A673 (cell line): Measurements from ENCODE around the gene ASB1. TPM values are rescaled to one million over a fixed set of nuclear protein-coding genes. Genes with fewer than 3 reads are reported as not detected.

Experiments used
- BruUV-seq: library from RNA; stranded (reverse); fragments of 400-500 nt; replicated peaks from 2 replicates; lab custom pipeline; 2021; lab: Mats Ljungman, UMichigan
- CTCF ChIA-PET: fragments of 300-600 bp; sonication (Branson Sonifier 250); formaldehyde crosslinking; loops from one replicate; lab custom pipeline; 2022; ENCODE audit warnings: antibody characterized with exemption; lab: Charles Lee
- POLR2A ChIA-PET: fragments of 300-600 bp; sonication (Branson Sonifier 250); formaldehyde crosslinking; loops from one replicate; lab custom pipeline; 2022; ENCODE audit warnings: antibody characterized with exemption; ENCODE audit not compliant: low non-redundant PET; lab: Charles Lee
- DNase-seq: peaks from one replicate; pipeline ENCODE4 v3.0.0-alpha.2; 2015; ENCODE audit warnings: low spot score
- H3K27ac ChIP-seq: fragments of 200-600 bp; sonication (generic); 2 replicates; pipeline ENCODE4 v1.5.1; 2016; ENCODE audit warnings: mixed run types, low read depth, mild to moderate bottlenecking, mixed read lengths, antibody characterized with exemption, low read length; ENCODE audit not compliant: poor library complexity, severe bottlenecking
- H3K27me3 ChIP-seq: fragments of 200-600 bp; sonication (generic); replicated peaks from 2 replicates; pipeline ENCODE4 v1.6.1; 2017; ENCODE audit warnings: mixed run types, low read depth, mild to moderate bottlenecking, mixed read lengths, antibody characterized with exemption, low read length; ENCODE audit not compliant: insufficient read depth, poor library complexity
- H3K36me3 ChIP-seq: fragments of 200-600 bp; sonication (generic); 2 replicates; pipeline ENCODE4 v1.6.1; 2016; ENCODE audit warnings: mixed run types, mild to moderate bottlenecking, mixed read lengths, antibody characterized with exemption, low read length; ENCODE audit not compliant: insufficient read depth, poor library complexity, severe bottlenecking
- H3K4me1 ChIP-seq: fragments of 200-600 bp; sonication (generic); 2 replicates; pipeline ENCODE4 v1.6.1; 2017; ENCODE audit warnings: mixed run types, mild to moderate bottlenecking, mixed read lengths, antibody characterized with exemption, low read length; ENCODE audit not compliant: insufficient read depth, poor library complexity, severe bottlenecking
- H3K4me3 ChIP-seq: fragments of 200-600 bp; sonication (generic); 2 replicates; pipeline ENCODE4 v1.5.1; 2016; ENCODE audit warnings: low read depth, mixed run types, mild to moderate bottlenecking, mixed read lengths, low read length; ENCODE audit not compliant: poor library complexity, severe bottlenecking
- H3K9me3 ChIP-seq: fragments of 200-600 bp; sonication (generic); 2 replicates; pipeline ENCODE4 v1.6.1; 2016; ENCODE audit warnings: mixed run types, low read depth, mild to moderate bottlenecking, mixed read lengths, antibody characterized with exemption, low read length; ENCODE audit not compliant: poor library complexity, severe bottlenecking
- EZH2 ChIP-seq: fragments of 200-600 bp; sonication (generic); IDR thresholded peaks from 2 replicates; pipeline ENCODE4 v1.6.1; 2017; ENCODE audit warnings: borderline replicate concordance, low read depth, mild to moderate bottlenecking, mixed read lengths, antibody characterized with exemption, low read length; ENCODE audit not compliant: poor library complexity, severe bottlenecking
- intact Hi-C: fragments of 100-400 bp; cut with micrococcal nuclease; formaldehyde crosslinking; loops from one replicate; pipeline ENCODE4 v1.10.0; 2022; ENCODE audit not compliant: unreplicated experiment
- total RNA-seq: library from RNA; stranded (reverse); gene quantifications from 2 replicates; pipeline ENCODE4 v1.2.3, GENCODE V29; 2021
- TF ChIP-seq, protein P1 (sequence below): fragments of 300-800, 200-600 bp; sonication (generic); conservative IDR thresholded peaks from 2 replicates; pipeline ENCODE4 v1.5.1; 2017; ENCODE audit warnings: low read depth, mild to moderate bottlenecking, antibody characterized with exemption, low read length, moderate library complexity, mixed read lengths

Gene ASB1
- total RNA-seq, 1 experiment from 2014 or later: 36.9 TPM

DNA sequence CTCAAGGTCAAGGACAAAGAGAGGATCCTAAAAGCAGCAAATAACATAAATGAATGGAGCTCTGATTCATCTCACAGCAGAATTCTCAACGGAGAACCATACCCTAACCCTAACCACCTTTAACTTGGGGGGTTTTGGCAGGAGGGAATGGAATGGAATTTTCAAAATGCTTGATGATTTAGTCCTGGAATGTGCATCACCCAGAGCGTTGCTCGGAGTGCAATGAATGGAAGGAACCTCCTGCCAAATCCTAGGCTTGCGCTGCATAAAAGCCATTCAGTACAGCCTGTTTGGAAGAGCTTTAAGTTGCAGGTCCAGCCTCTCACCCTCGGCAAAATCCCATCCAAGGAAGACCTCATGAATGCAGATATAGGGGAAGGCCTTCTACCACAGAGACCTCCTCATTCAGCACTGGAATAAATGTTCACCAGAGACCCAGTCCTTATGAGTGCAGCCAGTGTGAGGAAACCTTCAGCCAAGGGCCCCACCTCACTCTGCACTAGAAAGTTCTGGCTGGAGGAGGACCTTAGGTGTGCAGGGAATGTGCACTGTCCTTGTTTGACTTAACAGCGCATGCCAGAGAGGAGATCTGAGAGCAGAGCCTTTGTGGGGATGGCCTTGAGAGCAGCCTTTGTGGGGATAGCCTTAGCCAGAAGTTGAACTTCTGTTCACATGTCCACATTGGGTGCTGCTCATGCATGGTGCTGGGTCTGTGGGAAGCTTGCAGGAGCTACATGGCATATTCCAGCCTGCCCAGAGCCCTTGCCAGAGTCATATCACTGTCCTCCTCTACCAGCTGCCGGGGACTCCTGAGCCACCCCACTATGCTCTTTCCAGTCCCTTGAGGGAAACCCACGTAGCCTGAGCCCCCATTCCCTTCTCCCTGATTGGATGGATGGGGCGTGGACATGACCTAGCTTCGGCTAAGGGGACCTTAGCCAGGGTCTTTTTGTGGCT, 30.5 kb downstream of the ASB1 start:
- Histone ChIP-seq H3K27ac (no peak overlapping the region), H3K36me3 (no peaks in the 10 kb centered on the region), H3K9me3 (no peaks in the 10 kb centered on the region), H3K27me3 (no peaks in the 10 kb centered on the region), H3K4me1 (no peaks in the 10 kb centered on the region), H3K4me3 (no peak overlapping the region)
- TF ChIP-seq, protein P1, sequence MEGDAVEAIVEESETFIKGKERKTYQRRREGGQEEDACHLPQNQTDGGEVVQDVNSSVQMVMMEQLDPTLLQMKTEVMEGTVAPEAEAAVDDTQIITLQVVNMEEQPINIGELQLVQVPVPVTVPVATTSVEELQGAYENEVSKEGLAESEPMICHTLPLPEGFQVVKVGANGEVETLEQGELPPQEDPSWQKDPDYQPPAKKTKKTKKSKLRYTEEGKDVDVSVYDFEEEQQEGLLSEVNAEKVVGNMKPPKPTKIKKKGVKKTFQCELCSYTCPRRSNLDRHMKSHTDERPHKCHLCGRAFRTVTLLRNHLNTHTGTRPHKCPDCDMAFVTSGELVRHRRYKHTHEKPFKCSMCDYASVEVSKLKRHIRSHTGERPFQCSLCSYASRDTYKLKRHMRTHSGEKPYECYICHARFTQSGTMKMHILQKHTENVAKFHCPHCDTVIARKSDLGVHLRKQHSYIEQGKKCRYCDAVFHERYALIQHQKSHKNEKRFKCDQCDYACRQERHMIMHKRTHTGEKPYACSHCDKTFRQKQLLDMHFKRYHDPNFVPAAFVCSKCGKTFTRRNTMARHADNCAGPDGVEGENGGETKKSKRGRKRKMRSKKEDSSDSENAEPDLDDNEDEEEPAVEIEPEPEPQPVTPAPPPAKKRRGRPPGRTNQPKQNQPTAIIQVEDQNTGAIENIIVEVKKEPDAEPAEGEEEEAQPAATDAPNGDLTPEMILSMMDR: no peak
- TF ChIP-seq EZH2: no peak
- no TSS peak for BruUV-seq
- ChIA-PET POLR2A (no interaction called here), CTCF (interaction anchor here (0.6 kb wide), 1 partner anchor 23 kb away, joined by 3 read pairs; no protein-coding TSS in a partner anchor)
- intact Hi-C loops: no loop called here
- no peak for DNase-seq

- H3K36me3 ChIP-seq: no peaks in the 10 kb centered on the region
- POLR2A ChIA-PET: no interaction called here
- H3K27ac ChIP-seq: no peak overlapping the region
- CTCF ChIA-PET: interaction anchor here (0.6 kb wide), 1 partner anchor 24 kb away, joined by 3 read pairs; no protein-coding TSS in a partner anchor
- H3K4me1 ChIP-seq: no peaks in the 10 kb centered on the region
- intact Hi-C loops: no loop called here
- DNase-seq: no peak
- BruUV-seq: no TSS peak
- TF ChIP-seq, protein P1: no peak
- no peak for TF ChIP-seq EZH2
- no peaks in the 10 kb centered on the region for H3K9me3 ChIP-seq
- no peak overlapping the region for H3K4me3 ChIP-seq
- H3K27me3 ChIP-seq: no peaks in the 10 kb centered on the region
Observed at GRCh38 chr2:238457927-238458324, 31.2 kb downstream of the ASB1 start.

DNA sequence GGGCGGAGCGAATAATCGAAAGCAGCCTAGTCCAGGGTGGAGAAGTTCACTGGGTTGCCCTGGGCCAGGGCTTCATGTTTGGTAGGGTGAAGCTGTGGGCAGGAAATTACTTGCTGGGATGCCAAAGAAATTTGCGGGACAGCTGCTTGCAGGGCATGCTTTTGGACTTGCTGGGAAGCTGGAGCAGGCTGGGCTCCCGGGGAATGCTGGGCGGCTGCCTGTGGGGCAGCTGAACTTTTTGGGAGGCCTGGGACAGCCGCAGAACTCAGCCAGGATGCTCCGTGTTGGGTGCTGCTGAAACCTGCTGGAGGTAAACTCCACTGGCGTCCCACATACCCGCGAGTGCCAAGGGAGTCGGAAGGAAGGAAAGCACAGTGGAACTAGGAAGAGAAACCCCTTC, 31.9 kb downstream of the ASB1 start:
- H3K4me3 ChIP-seq: no peak overlapping the region
- H3K9me3 ChIP-seq: no peaks in the 10 kb centered on the region
- no peak for TF ChIP-seq EZH2
- TF ChIP-seq, protein P1: no peak
- H3K27ac ChIP-seq: no peak overlapping the region
- CTCF ChIA-PET: no interaction called here
- POLR2A ChIA-PET: no interaction called here
- no peaks in the 10 kb centered on the region for H3K4me1 ChIP-seq
- DNase-seq: no peak
- H3K27me3 ChIP-seq: no peaks in the 10 kb centered on the region
- no peaks in the 10 kb centered on the region for H3K36me3 ChIP-seq
- no TSS peak for BruUV-seq
- intact Hi-C loops: no loop called here
